Fibroblast of mammary gland (primary cell): Measurements from ENCODE around the gene P2RY2.

Experiments
- DNase-seq: peaks from one replicate; pipeline ENCODE4 v3.0.0-alpha.2; 2010; ENCODE audit warnings: low read depth
- H3K4me3 ChIP-seq: 2 replicates; pipeline ENCODE4 v1.5.1; 2011; ENCODE audit warnings: low read depth, mild to moderate bottlenecking, low read length, moderate library complexity; ENCODE audit not compliant: control insufficient read depth
- TF ChIP-seq, protein P1 (sequence below): conservative IDR thresholded peaks from 2 replicates; pipeline ENCODE4 v1.5.1; 2011; ENCODE audit warnings: low read depth, low read length, inconsistent platforms; ENCODE audit not compliant: control insufficient read depth, insufficient read depth

Gene P2RY2

DNA sequence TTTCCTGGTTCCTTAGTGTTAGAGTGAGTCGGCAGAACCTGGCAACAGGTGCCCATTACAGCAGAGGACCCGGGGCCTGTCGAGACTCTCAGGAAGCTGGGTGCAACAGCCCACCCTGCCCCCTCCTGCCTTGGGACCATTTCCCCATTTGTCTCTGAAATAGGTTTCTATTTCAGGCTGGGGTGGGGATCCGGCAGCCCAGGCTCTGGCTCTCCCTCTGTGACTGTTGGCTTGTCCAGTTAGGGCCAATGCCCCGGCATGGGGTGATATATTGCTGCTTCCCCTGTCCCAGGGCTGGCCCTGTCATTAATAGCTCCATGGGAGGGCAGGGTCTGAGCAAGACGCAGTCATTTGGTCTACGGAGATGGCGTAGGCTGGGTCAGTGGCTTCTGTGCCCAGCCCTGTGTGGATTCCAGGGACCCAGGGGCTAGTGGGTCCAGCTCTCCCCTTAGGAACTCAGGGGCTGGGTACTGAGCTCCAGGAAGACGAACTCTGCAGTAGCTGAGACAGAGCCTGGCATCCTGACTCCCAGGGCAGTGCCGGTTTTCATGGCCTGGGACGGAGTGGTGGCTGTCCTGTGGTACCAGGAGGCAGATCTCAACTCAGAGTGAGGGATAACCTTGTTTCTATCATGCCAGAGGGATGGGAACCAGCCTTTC, 56.8 kb downstream of the P2RY2 start:
- DNase-seq = no peak
- TF ChIP-seq, protein P1, sequence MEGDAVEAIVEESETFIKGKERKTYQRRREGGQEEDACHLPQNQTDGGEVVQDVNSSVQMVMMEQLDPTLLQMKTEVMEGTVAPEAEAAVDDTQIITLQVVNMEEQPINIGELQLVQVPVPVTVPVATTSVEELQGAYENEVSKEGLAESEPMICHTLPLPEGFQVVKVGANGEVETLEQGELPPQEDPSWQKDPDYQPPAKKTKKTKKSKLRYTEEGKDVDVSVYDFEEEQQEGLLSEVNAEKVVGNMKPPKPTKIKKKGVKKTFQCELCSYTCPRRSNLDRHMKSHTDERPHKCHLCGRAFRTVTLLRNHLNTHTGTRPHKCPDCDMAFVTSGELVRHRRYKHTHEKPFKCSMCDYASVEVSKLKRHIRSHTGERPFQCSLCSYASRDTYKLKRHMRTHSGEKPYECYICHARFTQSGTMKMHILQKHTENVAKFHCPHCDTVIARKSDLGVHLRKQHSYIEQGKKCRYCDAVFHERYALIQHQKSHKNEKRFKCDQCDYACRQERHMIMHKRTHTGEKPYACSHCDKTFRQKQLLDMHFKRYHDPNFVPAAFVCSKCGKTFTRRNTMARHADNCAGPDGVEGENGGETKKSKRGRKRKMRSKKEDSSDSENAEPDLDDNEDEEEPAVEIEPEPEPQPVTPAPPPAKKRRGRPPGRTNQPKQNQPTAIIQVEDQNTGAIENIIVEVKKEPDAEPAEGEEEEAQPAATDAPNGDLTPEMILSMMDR = no peak
- no peak overlapping the region for H3K4me3 ChIP-seq

DNA sequence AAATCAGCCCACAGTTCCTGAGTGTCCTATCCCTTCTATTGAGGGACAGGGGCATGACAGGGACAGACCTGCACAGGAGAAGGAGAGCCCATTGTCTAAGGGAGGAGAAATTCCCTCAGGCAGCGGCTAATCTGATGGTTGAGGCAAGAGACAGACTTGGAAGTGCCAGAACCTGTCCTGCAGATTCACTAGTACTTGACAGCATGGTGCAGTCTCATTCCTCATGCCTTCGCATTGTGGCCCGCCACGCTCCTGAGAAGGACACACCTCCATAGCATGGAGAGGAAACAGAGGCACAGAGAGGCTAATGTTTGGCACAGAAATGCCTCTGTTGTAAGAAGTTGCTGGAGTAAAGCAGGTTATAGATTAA, 57.3 kb downstream of the P2RY2 start:
- H3K4me3 ChIP-seq = no peak overlapping the region
- TF ChIP-seq, protein P1 = no peak
- DNase-seq = no peak

DNA sequence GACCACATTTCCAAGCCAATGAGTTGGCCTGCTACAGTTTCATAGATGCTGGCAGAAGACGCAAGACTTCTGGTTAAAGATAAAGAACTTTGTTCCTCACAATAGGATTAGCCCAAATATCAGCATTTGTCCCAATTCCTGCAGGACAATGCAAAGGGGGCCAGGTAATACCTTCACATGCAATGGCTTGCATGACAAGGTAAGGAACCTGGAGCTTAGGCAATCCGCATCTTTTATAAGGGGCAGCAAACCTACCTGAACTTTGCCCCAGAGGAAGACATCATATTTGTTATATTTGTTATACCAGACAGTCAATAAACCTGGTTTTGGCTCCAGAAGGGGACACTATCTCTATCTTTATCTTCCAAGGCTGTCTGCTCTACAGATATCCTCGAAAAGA, 59.4 kb downstream of the P2RY2 start:
- H3K4me3 ChIP-seq = no peak overlapping the region
- TF ChIP-seq, protein P1 = no peak
- DNase-seq = no peak

DNA sequence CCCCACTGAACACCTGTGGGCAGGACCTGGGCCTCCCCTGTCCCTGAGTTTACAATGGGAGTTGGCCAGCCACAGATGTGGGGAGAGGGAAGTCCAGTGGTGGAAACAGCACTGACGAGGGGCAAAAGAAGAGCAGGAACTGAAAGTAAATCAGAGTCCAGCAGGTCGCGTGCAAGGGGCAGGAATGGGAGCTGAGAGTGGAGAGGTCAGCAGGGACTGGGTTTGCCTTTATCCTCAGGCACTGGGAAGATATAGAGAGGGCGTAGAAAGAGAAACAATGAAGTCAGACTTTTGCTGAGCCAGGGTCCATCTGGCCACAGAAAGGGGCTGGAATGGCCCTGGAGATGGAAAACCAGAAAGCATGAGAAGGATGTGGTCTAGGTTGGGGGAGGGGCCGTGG, 62.5 kb downstream of the P2RY2 start:
- no peak for DNase-seq
- TF ChIP-seq, protein P1 = no peak
- no peak overlapping the region for H3K4me3 ChIP-seq

DNA sequence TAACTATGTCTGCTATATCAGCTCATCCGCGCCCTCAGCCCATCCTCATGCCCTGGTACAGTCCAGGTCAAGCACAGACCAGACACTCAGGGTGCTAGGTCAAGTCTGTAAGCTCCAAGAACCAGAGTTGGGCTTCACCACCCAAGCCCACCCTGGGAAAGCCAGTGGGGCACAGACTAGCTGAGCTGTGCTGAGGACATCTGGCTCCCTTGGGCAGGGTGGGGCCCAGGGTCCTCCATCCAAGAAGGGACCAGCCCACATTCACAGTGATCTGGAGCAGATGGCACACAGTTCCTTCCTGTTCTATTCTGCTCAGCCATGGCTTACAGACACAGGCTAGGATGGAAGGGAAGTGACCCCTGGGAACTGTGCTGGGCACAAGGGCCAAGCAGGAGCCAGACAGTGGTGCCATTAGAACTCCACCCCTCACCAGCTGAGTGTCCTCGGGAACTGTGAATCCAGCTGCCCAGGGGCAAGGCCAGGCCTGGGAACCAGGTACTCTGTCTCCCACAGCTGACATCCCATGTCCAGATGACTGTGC, 63.2 kb downstream of the P2RY2 start:
- H3K4me3 ChIP-seq = no peak overlapping the region
- TF ChIP-seq, protein P1 = no peak
- no peak for DNase-seq

DNA sequence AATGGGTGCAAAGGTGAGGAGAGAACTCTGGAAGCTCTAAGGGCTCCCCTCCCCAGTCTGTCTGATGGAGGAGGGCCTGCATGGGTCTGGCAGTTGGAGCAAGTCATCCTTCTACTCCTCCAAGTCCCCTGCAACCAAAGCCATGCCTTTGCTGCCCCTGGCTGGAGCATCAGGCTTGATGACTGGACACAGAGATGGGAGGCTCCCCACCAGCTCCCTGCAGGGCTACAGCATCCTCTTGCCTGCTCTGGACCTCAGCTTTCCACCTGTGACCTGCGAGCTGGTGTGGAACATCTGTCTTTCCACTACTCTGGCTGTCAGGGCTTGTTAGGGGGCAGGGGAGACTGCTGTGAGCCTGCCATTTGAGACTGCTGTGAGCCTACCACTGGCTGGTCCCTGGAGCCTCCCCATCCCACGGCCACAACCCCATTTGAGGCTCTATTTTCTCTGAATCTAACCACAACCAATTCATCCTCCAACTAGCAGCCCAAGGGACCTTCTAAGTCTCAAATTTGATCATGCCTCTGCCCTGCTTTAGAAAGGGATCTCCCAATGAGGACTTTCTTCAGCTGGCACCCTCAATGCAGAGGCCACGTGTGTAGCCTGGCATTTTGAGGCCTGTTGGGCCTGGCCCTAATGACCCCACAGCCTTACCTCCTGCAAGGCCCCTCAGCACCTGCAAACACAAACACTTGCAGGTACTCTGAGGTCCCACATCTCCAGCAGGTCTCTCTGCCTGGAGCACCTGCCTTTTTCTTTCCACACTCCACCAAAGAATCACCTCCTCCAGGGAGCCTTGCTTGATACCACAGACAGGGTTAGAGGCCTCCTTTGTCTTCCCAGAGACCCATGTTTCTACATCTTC, 63.9 kb downstream of the P2RY2 start:
- TF ChIP-seq, protein P1 = no peak

More for the DNA sequence above, 63.9 kb downstream of the P2RY2 start:
- no peak overlapping the region for H3K4me3 ChIP-seq
- DNase-seq = no peak
